ENCODE results near the gene HSD17B2.
A peak's percentile ranks its signal among the peaks of the same experiment; 100 is the strongest.

The HSD17B2 gene

DNA sequence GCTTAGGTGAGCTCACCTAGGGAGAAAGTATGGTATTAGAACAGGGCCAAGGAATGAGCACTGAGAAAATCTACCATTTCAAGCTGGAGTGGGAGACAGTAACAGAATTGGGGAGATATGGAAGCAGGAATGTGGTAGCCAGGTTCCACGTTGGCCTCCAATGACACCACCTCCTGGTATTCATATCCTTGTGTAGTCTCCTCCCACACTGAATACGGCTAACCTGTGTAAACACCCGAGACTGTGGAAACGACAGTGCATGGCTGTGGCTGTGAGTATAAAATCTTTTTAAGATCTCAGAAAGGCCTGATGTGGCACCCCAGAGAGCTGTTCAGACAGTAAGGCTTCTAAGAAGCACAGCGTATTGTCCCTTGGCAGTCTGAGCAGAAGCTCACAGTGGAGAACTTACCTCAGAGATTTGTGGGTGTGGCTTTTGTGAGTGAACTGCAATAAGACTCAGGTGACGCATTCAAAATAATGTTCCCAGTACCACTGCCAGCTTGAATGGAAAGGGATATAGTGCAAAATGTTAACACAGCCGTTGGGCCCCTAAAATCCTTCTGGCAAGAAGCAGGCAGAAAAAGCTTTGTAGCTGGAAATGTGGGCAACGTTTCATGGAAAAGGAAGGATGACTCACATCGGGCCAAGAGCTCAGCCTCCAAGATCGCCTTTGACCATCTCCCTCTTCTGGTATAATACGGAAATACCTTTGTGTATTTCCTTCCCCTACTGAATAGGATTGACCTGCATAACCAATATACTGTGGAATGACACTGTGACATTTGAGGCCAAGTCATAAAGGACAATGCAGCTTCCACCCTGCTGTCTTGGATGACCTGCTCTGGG lies 38.2 kb upstream of the HSD17B2 start:
- CTCF ChIA-PET = interaction anchor here (0.8 to 1.8 kb wide), 4 partner anchors 10 to 233 kb away, joined by 3 to 6 read pairs (median 4); no protein-coding TSS in a partner anchor
- POLR2A ChIA-PET = no interaction called here
- TF ChIP-seq FOXA1 (IDR thresholded peaks at IDR 0.05) = no peak
- no peak for TF ChIP-seq CTBP1 (IDR thresholded peaks at IDR 0.05; ENCODE audit: borderline replicate concordance)
- TF ChIP-seq BHLHE40 (IDR thresholded peaks at IDR 0.05; ENCODE audit: borderline replicate concordance) = no peak
- TF ChIP-seq TARDBP (IDR thresholded peaks at IDR 0.05) = no peak
- TF ChIP-seq HDGF (IDR thresholded peaks at IDR 0.05; ENCODE audit: borderline replicate concordance) = no peak
- no peak for TF ChIP-seq ELF4 (IDR thresholded peaks at IDR 0.05)
- TF ChIP-seq FOXK2 (IDR thresholded peaks at IDR 0.05) = no peak
- no peak for TF ChIP-seq FOXM1 (IDR thresholded peaks at IDR 0.05; ENCODE audit: borderline replicate concordance)
- TF ChIP-seq PKNOX1 (IDR thresholded peaks at IDR 0.05) = no peak
- no peak for TF ChIP-seq LEF1 (IDR thresholded peaks at IDR 0.05; ENCODE audit: borderline replicate concordance)
- TF ChIP-seq NFRKB (IDR thresholded peaks at IDR 0.05) = no peak
- no peak for TF ChIP-seq ARNT (IDR thresholded peaks at IDR 0.05)
- DNase-seq (ENCODE audit: extremely low spot score) = peak; percentile 26

- no peak for DNase-seq (ENCODE audit: extremely low spot score)
- CTCF ChIA-PET = interaction anchor here (0.8 to 1.8 kb wide), 4 partner anchors 11 to 232 kb away, joined by 3 to 6 read pairs (median 4); no protein-coding TSS in a partner anchor
- TF ChIP-seq LEF1 (IDR thresholded peaks at IDR 0.05; ENCODE audit: borderline replicate concordance) = no peak
- no peak for TF ChIP-seq SUZ12 (IDR thresholded peaks at IDR 0.05)
- TF ChIP-seq FOXM1 (IDR thresholded peaks at IDR 0.05; ENCODE audit: borderline replicate concordance) = no peak
- TF ChIP-seq ARNT (IDR thresholded peaks at IDR 0.05) = no peak
- TF ChIP-seq ZNF384 (IDR thresholded peaks at IDR 0.05) = no peak
- TF ChIP-seq SP1 (IDR thresholded peaks at IDR 0.05) = no peak
- no peak for TF ChIP-seq FOXA1 (IDR thresholded peaks at IDR 0.05)
- TF ChIP-seq BHLHE40 (IDR thresholded peaks at IDR 0.05; ENCODE audit: borderline replicate concordance) = no peak
- POLR2A ChIA-PET = no interaction called here
Observed at GRCh38 chr16:81997738-81998137, 37.3 kb upstream of the HSD17B2 start.

- CTCF ChIA-PET = no interaction called here
Observed at GRCh38 chr16:82002831-82003230, 32.2 kb upstream of the HSD17B2 start.

DNA sequence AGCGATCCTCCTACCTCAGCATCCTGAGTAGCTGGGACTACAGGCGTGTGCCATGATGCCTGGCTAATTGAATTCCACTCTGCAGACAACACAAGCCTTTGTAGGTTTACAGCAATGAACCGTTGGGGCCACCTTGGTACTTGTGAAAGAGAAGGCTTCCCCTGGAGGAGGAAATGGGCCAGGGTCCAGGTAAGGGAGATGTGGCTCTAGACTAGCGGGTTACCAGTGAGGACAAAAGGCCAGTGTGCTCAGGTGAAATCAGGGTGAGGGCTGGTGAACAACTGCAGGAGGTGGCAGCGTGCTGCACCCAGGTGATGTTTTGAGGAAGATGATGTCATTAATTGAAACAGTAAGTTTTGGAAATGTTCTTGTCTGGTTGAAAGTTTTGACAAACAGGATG lies 30.5 kb upstream of the HSD17B2 start:
- ChIA-PET POLR2A (no interaction called here), CTCF (no interaction called here)
- TF ChIP-seq ZNF384 (IDR thresholded peaks at IDR 0.05) (no peak), FOXM1 (IDR thresholded peaks at IDR 0.05; ENCODE audit: borderline replicate concordance) (no peak), CTBP1 (IDR thresholded peaks at IDR 0.05; ENCODE audit: borderline replicate concordance) (no peak), SUZ12 (IDR thresholded peaks at IDR 0.05) (no peak), FOXK2 (IDR thresholded peaks at IDR 0.05) (no peak), L3MBTL2 (conservative IDR thresholded peaks at IDR 0.05) (no peak), SP1 (IDR thresholded peaks at IDR 0.05) (no peak), TARDBP (IDR thresholded peaks at IDR 0.05) (no peak), ARNT (IDR thresholded peaks at IDR 0.05) (no peak), NFRKB (IDR thresholded peaks at IDR 0.05) (no peak), PKNOX1 (IDR thresholded peaks at IDR 0.05) (no peak)
- DNase-seq (ENCODE audit: extremely low spot score) = no peak

More at GRCh38 chr16:82002831-82003230, 32.2 kb upstream of the HSD17B2 start:
- POLR2A ChIA-PET = no interaction called here
- TF ChIP-seq BHLHE40 (IDR thresholded peaks at IDR 0.05; ENCODE audit: borderline replicate concordance) = no peak
- no peak for TF ChIP-seq NFRKB (IDR thresholded peaks at IDR 0.05)
- TF ChIP-seq ZNF384 (IDR thresholded peaks at IDR 0.05) = no peak
- TF ChIP-seq PKNOX1 (IDR thresholded peaks at IDR 0.05) = no peak
- TF ChIP-seq FOXK2 (IDR thresholded peaks at IDR 0.05) = no peak
- no peak for TF ChIP-seq TARDBP (IDR thresholded peaks at IDR 0.05)
- no peak for TF ChIP-seq LEF1 (IDR thresholded peaks at IDR 0.05; ENCODE audit: borderline replicate concordance)
- no peak for TF ChIP-seq HDGF (IDR thresholded peaks at IDR 0.05; ENCODE audit: borderline replicate concordance)
- no peak for TF ChIP-seq SP1 (IDR thresholded peaks at IDR 0.05)
- TF ChIP-seq L3MBTL2 (conservative IDR thresholded peaks at IDR 0.05) = no peak
- no peak for DNase-seq (ENCODE audit: extremely low spot score)

DNA sequence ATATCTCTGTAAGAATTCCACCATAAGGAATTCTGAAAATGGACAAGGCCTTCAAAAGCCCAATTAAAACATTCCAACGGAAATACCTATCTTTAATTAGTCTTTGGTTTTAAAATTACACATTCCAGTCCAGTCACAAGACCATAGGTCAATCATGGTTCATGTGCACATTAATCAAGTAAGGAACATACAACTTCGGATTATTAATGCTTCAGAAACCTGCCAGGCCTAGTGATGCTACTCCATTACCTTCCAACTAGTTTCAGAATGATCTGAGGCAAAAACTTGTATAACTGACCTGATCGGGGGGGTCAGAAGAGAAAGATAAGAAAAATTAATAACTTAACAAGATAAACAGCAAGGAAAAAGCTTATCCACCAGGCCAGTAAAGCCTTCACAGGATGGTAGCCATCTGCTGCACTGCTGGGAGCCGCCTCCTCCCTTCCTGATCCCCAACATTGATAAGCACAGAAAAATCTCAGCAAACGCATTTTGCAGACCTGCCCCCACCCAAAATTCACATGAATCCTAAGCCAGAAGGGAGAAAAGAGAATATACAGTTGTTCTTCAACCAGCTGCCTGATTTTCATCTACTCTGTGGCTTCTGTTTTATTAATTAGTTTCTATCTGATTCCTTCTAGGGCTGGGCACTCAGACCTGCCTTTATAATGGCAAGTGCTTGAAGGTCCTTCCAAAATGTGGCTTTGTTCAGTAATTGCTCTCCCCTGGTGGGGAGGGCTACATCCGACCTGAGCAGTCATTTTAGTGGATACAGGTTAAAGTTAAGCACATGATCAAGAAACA lies 29.8 kb upstream of the HSD17B2 start:
- ChIA-PET POLR2A (no interaction called here), CTCF (no interaction called here)
- no peak for DNase-seq (ENCODE audit: extremely low spot score)
- no peak for TF ChIP-seq L3MBTL2 (conservative IDR thresholded peaks at IDR 0.05)
- no peak for TF ChIP-seq ELF4 (IDR thresholded peaks at IDR 0.05)
- no peak for TF ChIP-seq SP1 (IDR thresholded peaks at IDR 0.05)
- no peak for TF ChIP-seq PKNOX1 (IDR thresholded peaks at IDR 0.05)
- TF ChIP-seq FOXM1 (IDR thresholded peaks at IDR 0.05; ENCODE audit: borderline replicate concordance) = no peak
- no peak for TF ChIP-seq TARDBP (IDR thresholded peaks at IDR 0.05)
- no peak for TF ChIP-seq CTBP1 (IDR thresholded peaks at IDR 0.05; ENCODE audit: borderline replicate concordance)
- no peak for TF ChIP-seq FOXA1 (IDR thresholded peaks at IDR 0.05)
- TF ChIP-seq ARNT (IDR thresholded peaks at IDR 0.05) = no peak
- no peak for TF ChIP-seq ZNF384 (IDR thresholded peaks at IDR 0.05)
- TF ChIP-seq LEF1 (IDR thresholded peaks at IDR 0.05; ENCODE audit: borderline replicate concordance) = no peak
- no peak for TF ChIP-seq BHLHE40 (IDR thresholded peaks at IDR 0.05; ENCODE audit: borderline replicate concordance)
- no peak for TF ChIP-seq SUZ12 (IDR thresholded peaks at IDR 0.05)
- TF ChIP-seq FOXK2 (IDR thresholded peaks at IDR 0.05) = no peak
- TF ChIP-seq HDGF (IDR thresholded peaks at IDR 0.05; ENCODE audit: borderline replicate concordance) = no peak
- TF ChIP-seq NFRKB (IDR thresholded peaks at IDR 0.05) = no peak
